ENCODE measurements around the gene FGD5.

DNA sequence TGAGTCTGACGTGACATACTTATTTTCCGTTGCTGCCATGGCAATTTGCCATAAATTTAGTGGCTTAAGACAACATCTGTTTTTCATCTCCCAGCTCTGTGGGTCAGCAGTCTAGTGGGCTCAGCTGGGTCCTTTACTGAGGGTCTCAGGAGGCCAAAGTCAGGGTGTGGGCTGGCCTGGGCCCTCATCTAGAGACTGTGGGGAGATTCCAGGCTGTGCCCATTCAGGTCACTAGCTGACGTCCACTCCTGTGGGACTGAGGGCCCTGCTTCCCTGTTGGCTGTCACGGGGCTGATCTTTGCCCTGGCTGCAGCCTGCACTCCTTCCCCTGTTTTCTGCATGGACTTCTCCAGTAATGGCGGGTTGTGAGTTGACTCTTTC, 19.1 kb downstream of the FGD5 start:
- TF ChIP-seq, protein P1, sequence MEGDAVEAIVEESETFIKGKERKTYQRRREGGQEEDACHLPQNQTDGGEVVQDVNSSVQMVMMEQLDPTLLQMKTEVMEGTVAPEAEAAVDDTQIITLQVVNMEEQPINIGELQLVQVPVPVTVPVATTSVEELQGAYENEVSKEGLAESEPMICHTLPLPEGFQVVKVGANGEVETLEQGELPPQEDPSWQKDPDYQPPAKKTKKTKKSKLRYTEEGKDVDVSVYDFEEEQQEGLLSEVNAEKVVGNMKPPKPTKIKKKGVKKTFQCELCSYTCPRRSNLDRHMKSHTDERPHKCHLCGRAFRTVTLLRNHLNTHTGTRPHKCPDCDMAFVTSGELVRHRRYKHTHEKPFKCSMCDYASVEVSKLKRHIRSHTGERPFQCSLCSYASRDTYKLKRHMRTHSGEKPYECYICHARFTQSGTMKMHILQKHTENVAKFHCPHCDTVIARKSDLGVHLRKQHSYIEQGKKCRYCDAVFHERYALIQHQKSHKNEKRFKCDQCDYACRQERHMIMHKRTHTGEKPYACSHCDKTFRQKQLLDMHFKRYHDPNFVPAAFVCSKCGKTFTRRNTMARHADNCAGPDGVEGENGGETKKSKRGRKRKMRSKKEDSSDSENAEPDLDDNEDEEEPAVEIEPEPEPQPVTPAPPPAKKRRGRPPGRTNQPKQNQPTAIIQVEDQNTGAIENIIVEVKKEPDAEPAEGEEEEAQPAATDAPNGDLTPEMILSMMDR (IDR thresholded peaks at IDR 0.05; ENCODE audit: borderline replicate concordance, extremely low read depth, low read length, poor library complexity, severe bottlenecking): no peak
- no peak for TF ChIP-seq EZH2 (IDR thresholded peaks at IDR 0.05; ENCODE audit: borderline replicate concordance, low read depth, low read length, severe bottlenecking)

All from DND-41 (cell line).